H54 (cell line): ENCODE measurements around the gene IGDCC3.

Experiments used
- DNase-seq: peaks from one replicate; pipeline ENCODE4 v3.0.0; 2011; ENCODE audit warnings: low spot score, mixed read lengths; ENCODE audit not compliant: insufficient read length
- FAIRE-seq: peaks from 3 replicates; lab custom pipeline; 2011; peaks lifted over from hg19 to GRCh38; lab: Jason Lieb, UNC
- POLR2A ChIP-seq: IDR thresholded peaks from 2 replicates; pipeline ENCODE4 v1.6.1; 2011; ENCODE audit warnings: low read depth, mild to moderate bottlenecking, low read length

IGDCC3 gene

DNA sequence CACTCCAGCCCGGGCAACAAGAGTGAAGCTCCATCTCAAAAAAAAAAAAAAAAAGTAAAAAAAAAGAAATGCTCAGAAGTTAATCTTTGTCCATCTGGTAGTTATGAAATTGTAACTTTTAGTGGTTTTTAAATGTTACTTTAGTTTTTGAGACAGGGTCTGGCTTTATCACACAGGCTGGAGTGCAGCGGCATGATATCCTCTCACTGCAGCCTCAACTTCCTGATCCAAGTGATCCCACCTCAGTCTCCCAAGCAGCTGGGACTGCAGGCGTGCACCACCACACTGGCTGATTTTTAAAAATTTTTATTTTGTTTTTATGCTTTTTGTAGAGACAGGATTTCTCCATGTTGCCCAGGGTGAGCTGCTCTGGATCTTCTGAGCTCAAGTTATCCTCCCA, 72.0 kb downstream of the IGDCC3 start:
- DNase-seq (no peak), FAIRE-seq (no peak)
- no peak for TF ChIP-seq POLR2A

DNA sequence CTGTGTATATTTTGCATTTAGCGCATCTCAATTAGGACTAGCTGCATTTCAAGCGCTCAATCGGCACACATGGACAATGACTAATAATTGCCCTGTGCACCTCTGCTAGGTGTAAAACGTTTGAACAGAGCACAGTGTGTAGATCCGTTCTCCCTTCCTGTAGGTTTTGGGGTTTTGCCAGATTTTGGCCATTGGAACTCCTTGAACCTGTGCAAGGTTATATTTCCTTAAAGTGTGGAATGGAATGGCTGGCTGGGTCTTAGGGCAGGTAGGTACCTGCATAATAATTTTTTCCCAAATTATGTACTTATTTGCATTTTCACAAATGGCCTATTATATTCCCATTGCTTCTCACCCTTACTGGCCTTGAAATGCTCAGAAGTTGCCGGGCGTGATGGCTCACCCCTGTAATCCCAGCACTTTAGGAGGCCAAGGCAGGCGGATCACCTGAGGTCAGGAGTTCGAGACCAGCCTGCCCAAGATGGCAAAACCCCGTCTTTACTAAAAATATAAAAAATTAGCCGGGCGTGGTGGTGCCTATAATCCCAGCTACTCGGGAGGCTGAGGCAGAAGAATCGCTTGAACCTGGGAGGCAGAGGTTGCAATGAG, 72.5 kb downstream of the IGDCC3 start:
- DNase-seq: no peak
- TF ChIP-seq POLR2A: no peak
- FAIRE-seq: no peak

DNA sequence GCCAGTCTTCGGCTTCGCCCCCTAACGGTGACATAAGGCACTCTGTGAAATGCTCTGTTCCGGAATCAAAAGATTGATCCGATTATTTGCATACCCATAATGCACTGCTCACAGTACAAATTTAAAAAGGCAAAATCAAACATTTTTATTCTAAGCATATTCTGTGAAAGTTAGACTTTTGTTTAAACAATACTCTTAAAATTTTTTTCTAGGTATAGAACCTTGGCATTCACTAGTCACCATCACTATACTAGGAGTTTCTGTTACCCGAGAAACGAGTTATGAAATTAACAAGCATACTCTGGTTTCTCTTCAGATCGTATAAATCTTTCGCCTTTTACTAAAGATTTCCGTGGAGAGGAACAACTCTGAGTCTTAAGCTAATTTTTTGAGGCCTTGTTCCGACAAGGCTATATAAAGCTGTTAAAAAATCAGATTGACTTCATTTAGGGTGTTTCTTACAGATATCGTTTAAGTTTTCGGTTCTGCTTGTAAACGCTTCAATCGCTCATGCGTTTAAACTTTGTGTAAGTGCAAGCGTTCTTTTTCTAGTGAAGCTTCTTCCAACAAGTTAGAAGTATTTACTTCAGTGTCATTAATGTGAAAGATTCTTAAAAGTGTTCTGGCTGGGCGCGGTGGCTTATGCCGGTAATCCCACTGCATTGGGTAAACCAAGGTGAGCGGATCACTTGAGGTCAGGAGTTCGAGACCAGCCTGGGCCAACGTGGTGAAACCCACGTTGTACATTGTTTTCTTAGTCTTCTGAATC, 73.2 kb downstream of the IGDCC3 start, which contains the start of gene RNU5B-1:
RNU5B-1 (plus strand) TSS at position 297 of the 769 bp plus-strand sequence.
- peak; percentile 97 for TF ChIP-seq POLR2A
- DNase-seq (no peak), FAIRE-seq (no peak)

DNA sequence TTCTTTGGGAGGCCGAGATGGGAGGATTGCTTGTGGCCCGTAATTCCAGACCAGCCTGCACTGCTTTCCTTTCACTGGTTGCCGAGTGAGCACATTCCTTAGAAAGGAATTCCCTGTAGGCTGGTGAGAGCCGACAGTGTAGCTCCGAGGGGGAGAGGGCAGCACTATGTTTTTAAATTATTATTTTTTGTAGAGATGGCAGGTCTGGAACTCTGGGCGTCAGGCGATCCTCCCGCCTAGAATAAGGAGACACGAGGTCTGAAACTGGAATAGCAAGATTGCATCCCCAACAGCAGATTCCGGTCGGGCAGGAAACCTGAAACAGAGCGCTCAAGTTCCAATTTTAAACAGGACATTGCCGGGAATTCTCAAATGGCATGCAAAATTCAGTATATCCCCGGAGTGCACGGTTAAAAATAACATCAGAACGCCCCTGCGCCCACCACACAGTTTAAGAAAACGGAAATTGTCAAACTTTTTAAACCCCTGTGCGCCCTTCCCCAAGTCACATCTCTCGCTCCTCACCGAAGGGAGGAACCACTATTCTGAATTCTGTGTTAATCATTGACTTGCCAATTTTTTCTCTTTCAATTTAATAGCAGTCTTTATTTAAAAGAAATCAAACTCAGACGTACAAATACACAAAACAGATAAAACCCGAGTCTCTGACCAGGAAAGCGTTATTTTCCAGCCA, 74.0 kb downstream of the IGDCC3 start:
- DNase-seq (no peak), FAIRE-seq (no peak)
- 0 out of 2 replicates have a peak, but pooled peaks have one; percentile 1 for TF ChIP-seq POLR2A

DNA sequence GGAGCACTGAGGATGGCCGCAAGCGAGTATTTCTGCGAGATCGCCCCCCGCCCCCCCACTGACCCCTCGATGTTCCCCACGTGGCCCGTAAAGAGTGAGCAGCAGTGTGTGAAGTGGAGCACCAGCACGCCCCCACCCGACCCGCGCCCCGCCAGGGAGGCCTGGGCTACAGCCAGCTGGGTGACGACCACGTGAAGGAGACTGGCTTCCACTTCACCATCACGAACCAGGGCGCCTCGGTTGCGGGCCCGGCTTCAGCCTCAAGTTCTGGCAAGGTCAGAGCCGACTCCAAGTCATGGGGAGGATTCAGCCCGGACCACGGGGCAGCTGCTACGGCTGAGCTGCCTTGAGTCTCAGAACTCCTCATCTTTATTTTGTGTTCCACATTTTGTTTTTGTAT, 75.7 kb downstream of the IGDCC3 start:
- no peak for TF ChIP-seq POLR2A
- no peak for DNase-seq
- no peak for FAIRE-seq

DNA sequence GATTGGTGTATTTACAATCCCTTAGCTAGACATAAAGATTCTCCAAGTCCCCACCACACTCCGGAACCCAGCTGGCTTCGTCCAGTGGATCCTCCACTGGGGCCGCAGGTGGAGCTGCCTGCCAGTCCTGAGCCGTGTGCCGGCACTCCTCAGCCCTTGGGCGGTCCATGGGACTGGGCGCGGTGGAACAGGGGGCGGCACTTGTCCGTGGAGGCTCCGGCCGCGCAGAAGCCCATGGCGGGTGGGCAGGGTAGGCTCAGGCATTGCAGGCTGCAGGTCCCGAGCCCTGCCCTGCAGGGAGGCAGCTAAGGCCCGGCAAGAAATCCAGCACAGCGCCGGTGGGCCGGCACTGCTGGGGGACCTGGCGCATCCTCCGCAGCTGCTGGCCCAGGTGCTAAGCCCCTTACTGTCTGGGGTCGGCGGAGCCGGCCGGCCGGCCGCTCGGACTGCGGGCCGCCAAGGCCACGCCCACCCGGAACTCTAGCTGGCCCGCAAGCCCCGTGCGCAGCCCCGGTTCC, 76.8 kb downstream of the IGDCC3 start:
- DNase-seq (no peak), FAIRE-seq (no peak)
- TF ChIP-seq POLR2A: no peak

DNA sequence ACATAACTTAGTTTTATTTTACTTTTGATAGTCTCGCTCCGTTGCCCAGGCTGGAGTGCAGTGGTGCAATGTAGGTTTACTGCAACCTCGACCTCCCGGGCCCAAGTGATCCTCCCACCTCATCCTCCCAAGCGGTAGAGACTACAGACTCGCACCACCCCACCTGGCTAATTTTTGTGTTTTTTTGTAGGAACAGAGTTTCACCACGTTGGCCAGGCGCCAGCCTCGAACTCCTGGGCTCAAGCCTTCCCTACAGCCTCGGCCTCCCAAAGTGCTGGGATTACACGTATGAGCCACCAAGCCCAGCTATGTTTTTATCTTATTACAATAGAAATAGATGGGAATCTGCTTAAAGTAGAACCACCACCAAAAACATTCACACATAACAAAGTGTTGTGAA, 79.1 kb downstream of the IGDCC3 start:
- DNase-seq (no peak), FAIRE-seq (no peak)
- no peak for TF ChIP-seq POLR2A

DNA sequence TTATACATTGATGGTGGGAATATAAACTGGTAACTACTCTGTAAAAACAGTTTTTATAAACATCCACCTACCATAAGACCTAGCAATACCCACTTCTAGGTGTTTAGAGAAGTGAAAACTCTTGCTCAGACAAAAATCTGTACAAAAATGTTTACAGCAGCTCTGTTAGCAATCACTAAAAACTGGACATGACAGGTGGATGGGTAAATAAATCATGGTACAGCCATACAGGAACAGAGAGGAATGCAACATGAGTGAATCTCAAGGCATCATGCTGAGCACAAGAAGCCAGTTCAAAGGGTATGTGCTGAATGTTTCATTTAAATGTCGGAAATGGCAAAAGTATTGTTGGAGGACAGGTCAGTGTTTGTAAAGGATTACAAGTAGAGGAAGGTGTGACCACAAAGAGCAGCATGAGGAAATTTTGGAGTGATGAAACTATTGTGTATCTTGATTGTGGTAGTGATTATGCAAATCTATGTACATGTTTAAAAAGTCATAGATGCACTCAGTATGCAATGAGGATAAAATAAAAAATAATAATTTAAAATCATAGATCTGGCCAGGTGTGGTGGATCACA, 84.8 kb downstream of the IGDCC3 start:
- no peak for TF ChIP-seq POLR2A
- DNase-seq: no peak
- no peak for FAIRE-seq

DNA sequence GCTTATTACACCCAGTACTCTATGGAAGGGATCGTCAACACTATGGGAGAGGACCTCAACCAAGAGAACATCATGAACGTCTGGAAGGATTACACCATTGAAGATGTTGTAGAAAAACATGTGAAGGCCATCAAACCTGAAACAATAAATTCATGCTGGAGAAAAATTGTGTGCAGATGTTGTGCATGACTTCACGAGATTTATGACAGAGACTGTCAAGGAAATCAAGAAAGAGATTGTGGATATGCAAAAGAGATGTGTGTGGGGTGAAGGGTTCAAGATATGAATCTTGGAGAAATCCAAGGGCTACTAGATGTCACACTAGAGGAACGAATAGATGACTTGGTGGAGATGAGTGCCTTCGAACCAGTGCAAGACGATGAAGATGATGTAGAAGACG, 87.6 kb downstream of the IGDCC3 start:
- no peak for FAIRE-seq
- no peak for DNase-seq
- TF ChIP-seq POLR2A: no peak

DNA sequence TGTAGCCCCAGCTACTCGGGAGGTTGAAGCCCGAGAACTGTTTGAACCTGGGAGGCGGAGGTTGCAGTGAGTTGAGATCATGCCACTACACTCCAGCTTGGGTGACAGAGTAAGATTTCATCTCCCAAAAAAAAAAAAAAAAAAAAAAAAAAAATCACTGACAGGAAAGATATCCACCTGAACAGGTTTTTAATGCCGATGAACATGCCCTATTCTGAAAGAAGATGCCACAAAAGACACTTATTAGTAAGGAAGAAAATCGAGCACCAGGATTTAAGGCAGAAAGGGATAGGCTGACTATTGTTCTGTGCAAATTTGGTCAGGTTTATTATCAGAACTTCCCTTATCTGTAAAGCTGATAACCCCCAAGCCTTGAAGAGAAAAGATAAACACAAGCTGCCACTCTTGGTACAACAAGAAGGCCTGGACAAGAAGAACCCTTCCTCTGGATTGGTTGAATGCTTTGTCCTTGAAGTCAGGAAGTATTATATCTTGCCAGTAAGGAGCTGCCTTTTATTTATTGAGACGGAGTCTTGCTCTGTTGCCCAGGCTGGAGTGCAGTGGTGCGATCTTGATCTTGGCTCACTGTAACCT, 88.4 kb downstream of the IGDCC3 start:
- DNase-seq (no peak), FAIRE-seq (no peak)
- TF ChIP-seq POLR2A: no peak

DNA sequence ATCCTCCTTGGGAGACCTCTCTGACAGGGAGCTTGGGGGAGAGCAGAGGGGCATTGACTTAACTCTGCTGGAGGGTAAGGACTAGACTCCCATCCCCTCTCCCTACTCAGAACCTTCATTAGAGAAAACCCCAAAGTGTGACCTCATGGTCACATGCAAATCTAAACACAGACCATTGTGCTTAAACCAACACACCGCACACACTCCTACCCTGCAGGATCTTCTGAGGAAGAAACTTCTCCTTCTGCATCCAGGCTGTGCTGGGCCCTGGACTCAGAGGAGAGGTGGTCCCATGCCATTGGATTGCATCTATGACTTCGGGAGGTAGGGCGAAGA, 90.3 kb downstream of the IGDCC3 start:
- DNase-seq: no peak
- no peak for TF ChIP-seq POLR2A
- no peak for FAIRE-seq

DNA sequence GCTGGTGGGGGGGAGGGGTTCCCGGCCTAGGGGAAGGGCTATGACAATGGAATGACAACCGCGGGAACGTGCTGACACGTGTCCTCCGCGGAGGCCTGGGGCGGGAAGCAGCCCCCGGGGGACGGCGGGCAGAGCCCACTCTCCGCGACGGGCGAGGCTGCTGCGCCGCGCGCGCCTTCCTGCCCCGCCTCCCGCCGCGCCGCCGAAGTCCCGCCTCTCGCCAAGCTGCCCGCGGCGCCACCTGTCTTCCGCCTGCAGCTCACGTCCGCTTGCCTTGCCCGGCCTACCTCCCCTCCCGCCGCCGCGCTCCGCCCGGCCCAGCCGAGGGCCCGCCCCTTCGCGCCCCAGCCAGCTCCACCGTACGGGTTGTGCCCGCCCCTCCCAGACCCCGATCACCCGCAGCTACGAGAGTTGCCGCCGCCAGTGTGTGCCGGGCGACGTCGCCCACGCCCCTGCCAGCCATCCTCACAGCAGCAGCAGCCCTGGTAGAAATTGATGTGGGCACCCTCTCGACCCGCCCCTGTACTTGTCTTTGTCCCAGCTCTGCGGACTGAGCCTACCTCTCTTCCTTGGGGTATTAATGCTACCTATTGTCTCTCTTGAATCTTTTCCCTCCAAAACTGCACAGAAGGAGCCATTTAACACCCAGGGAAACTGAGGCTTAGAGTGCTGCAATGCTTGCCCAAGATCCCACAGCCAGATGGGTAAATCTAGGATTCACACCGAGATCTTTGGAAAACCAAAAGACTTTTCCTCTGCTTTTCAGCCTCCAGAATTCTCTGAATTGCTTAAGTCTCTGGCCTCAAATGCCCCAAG, 90.9 kb downstream of the IGDCC3 start, which contains the start of gene PARP16:
PARP16 (minus strand) TSS at position 180 of the 816 bp plus-strand sequence. CDS start 457 bp downstream, outside the sequence.
- DNase-seq (peak; percentile 72), FAIRE-seq (no peak)
- TF ChIP-seq POLR2A: peak; percentile 81

DNA sequence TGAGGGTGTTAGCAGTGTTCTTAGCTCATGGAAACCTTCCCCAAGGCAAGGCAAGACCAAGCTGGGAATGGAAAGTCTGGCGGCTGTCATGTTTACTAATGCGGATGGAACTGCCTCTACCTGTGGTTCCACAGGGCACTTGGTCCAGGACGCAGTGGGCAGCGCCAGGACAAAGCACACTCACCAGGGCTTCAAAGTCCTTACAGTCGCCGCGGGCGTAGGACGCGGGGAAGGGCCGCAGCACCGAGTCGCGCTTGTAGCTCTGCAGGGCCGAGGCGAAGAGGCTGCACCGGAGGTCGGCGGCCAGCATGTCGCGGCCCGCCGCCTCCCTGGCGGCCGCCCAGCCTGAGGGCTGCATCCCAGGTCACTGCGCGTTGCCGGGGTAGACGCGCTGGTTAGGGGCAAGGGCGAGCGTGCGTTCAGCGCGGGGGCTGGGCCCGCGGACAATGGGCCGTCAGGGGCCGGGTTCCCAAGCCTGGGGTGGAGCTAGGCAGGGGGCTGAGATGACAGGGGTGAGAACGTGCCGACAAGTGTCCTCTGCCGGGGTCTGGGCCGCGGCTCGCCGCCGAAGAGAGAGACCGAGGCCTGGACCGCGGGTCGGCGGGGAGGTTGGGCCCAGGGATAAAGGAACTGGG, 91.6 kb downstream of the IGDCC3 start:
- DNase-seq: no peak
- FAIRE-seq: no peak
- TF ChIP-seq POLR2A: no peak; the same call in 1 of the 2 replicates
